Trophoblast cell (in vitro differentiated cells and primary cell): ENCODE measurements around the gene RNF7.

ENCODE experiments used
- DNase-seq, 2 donors: peaks; one replicate each; pipeline ENCODE4 v3.0.0-alpha.2; 2016
- H2AFZ ChIP-seq: 2 replicates; pipeline ENCODE4 v1.6.1; 2013; ENCODE audit warnings: low read length, moderate library complexity, mild to moderate bottlenecking; ENCODE audit not compliant: insufficient read depth, poor library complexity
- H2AK5ac ChIP-seq: 2 replicates; pipeline ENCODE4 v1.6.1; 2013; ENCODE audit warnings: mild to moderate bottlenecking, low read length
- H2BK120ac ChIP-seq: 2 replicates; pipeline ENCODE4 v1.6.1; 2013; ENCODE audit warnings: low read length, mild to moderate bottlenecking, moderate library complexity; ENCODE audit not compliant: insufficient read depth, poor library complexity
- H2BK12ac ChIP-seq: 2 replicates; pipeline ENCODE4 v1.6.1; 2013; ENCODE audit warnings: mild to moderate bottlenecking, low read length, moderate library complexity
- H2BK5ac ChIP-seq: 2 replicates; pipeline ENCODE4 v1.6.1; 2013; ENCODE audit warnings: low read length, low read depth, moderate library complexity, mild to moderate bottlenecking; ENCODE audit not compliant: poor library complexity
- H3K14ac ChIP-seq: 2 replicates; pipeline ENCODE4 v1.6.1; 2013; ENCODE audit warnings: mild to moderate bottlenecking, low read length
- H3K18ac ChIP-seq: 2 replicates; pipeline ENCODE4 v1.6.1; 2013; ENCODE audit warnings: mild to moderate bottlenecking, low read length
- H3K23ac ChIP-seq: 2 replicates; pipeline ENCODE4 v1.6.1; 2013; ENCODE audit warnings: low read length
- H3K27ac ChIP-seq: 2 replicates; pipeline ENCODE4 v1.5.1; 2013; ENCODE audit warnings: low read depth, mild to moderate bottlenecking, inconsistent platforms, low read length, moderate library complexity
- H3K27me3 ChIP-seq: 2 replicates; pipeline ENCODE4 v1.6.1; 2013; ENCODE audit warnings: inconsistent platforms, mild to moderate bottlenecking, low read length, moderate library complexity; ENCODE audit not compliant: insufficient read depth
- H3K36me3 ChIP-seq, 2 experiments: 1 replicate in 1 of 2; 2 replicates in 1 of 2; pipeline ENCODE4 v1.6.1; 2013; ENCODE audit warnings: low read length in 2 of 2, mild to moderate bottlenecking in 2 of 2, moderate library complexity in 1 of 2; ENCODE audit not compliant: insufficient read depth in 2 of 2, control insufficient read depth in 1 of 2
- H3K4ac ChIP-seq: 2 replicates; pipeline ENCODE4 v1.6.1; 2013; ENCODE audit warnings: low read depth, mild to moderate bottlenecking, low read length, moderate library complexity
- H3K4me1 ChIP-seq, 2 experiments: 1 replicate in 1 of 2; 2 replicates in 1 of 2; pipeline ENCODE4 v1.6.1; 2013; ENCODE audit warnings: low read length in 2 of 2, mild to moderate bottlenecking in 2 of 2, moderate library complexity in 1 of 2; ENCODE audit not compliant: insufficient read depth in 2 of 2, control insufficient read depth in 1 of 2
- H3K4me2 ChIP-seq: 2 replicates; pipeline ENCODE4 v1.6.1; 2013; ENCODE audit warnings: inconsistent platforms, mild to moderate bottlenecking, low read length, moderate library complexity
- H3K4me3 ChIP-seq: 2 replicates; pipeline ENCODE4 v1.5.1; 2013; ENCODE audit warnings: mild to moderate bottlenecking, low read depth, low read length, inconsistent platforms
- H3K79me1 ChIP-seq: one replicate; pipeline ENCODE4 v1.6.1; 2013; ENCODE audit warnings: low read length
- H3K79me2 ChIP-seq: 2 replicates; pipeline ENCODE4 v1.6.1; 2013; ENCODE audit warnings: low read length, mild to moderate bottlenecking; ENCODE audit not compliant: control insufficient read depth, insufficient read depth, poor library complexity
- H3K9ac ChIP-seq: 2 replicates; pipeline ENCODE4 v1.6.1; 2013; ENCODE audit warnings: mild to moderate bottlenecking, low read length
- H3K9me3 ChIP-seq: 2 replicates; pipeline ENCODE4 v1.6.1; 2013; ENCODE audit warnings: low read depth, mild to moderate bottlenecking, control low read depth, inconsistent platforms, low read length; ENCODE audit not compliant: insufficient read depth
- H4K12ac ChIP-seq: 2 replicates; pipeline ENCODE4 v1.6.1; 2013; ENCODE audit warnings: low read depth, mild to moderate bottlenecking, low read length, moderate library complexity
- H4K8ac ChIP-seq: 2 replicates; pipeline ENCODE4 v1.6.1; 2013; ENCODE audit warnings: low read depth, mild to moderate bottlenecking, low read length, moderate library complexity
- H4K91ac ChIP-seq: one replicate; pipeline ENCODE4 v1.6.1; 2013; ENCODE audit warnings: low read depth, mild to moderate bottlenecking, low read length, moderate library complexity
- WGBS: extraction: QIAGEN DNeasy Blood & Tissue Kit; methylation state at CpG from one replicate; pipeline ENCODE4 v1.1.7; 2013; ENCODE audit warnings: missing lambda C conversion rate; ENCODE audit not compliant: insufficient read length, insufficient coverage; ENCODE audit errors: extremely low coverage; 5-methylcytosine and 5-hydroxymethylcytosine counted together

The RNF7 gene

DNA sequence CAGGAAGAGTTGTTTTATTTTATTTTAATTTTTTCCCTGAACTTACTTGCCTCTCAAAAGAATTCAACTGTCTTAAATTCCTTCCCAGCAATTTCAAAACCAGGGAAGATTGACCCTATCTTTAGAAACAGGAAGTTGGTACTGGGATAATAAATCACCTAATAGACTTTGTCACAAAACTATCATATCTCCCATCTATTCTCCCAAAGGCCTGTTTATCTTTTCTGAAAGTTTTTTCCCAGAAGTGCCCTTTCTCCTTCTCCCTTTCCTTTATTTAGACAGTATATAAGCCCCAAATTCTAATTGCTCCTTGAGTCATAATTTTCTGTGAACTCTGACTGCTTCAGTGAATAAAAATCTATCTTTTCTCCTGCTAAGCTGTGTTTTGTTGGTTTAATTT is 2.9 kb upstream of the RNF7 start:
- DNase-seq, result no peak
- no peak overlapping the region for H3K9ac ChIP-seq
- no peak overlapping the region for H2AFZ ChIP-seq
- H3K4me1 ChIP-seq, result peaks cover 3 to 4% of the 10 kb centered on the region in 2 experiments
- no peak overlapping the region for H3K27ac ChIP-seq
- no peak overlapping the region for H2BK12ac ChIP-seq
- H2AK5ac ChIP-seq, result no peak overlapping the region
- H3K36me3 ChIP-seq, result no peaks in the 10 kb centered on the region
- H3K79me2 ChIP-seq, result peaks cover 10% of the 10 kb centered on the region
- H3K4me3 ChIP-seq, result no peak overlapping the region
- H4K8ac ChIP-seq, result no peak overlapping the region
- no peaks in the 10 kb centered on the region for H3K9me3 ChIP-seq
- no peak overlapping the region for H2BK120ac ChIP-seq
- H3K23ac ChIP-seq, result no peak overlapping the region
- H3K4ac ChIP-seq, result no peak overlapping the region
- no peak overlapping the region for H4K12ac ChIP-seq
- no peaks in the 10 kb centered on the region for H3K27me3 ChIP-seq
- no peak overlapping the region for H2BK5ac ChIP-seq
- H3K4me2 ChIP-seq, result no peak overlapping the region
- no peak overlapping the region for H4K91ac ChIP-seq
- H3K14ac ChIP-seq, result no peak overlapping the region
- peaks cover 9% of the 10 kb centered on the region for H3K79me1 ChIP-seq
- no peak overlapping the region for H3K18ac ChIP-seq

GRCh38 chr3:141735770-141736465 is 2.2 kb upstream of the RNF7 start:
- H3K4me3 ChIP-seq, result no peak overlapping the region
- no peak overlapping the region for H4K91ac ChIP-seq
- no peaks in the 10 kb centered on the region for H3K36me3 ChIP-seq
- H2AK5ac ChIP-seq, result no peak overlapping the region
- peaks cover 10% of the 10 kb centered on the region for H3K79me2 ChIP-seq
- H3K4me1 ChIP-seq, result peaks cover 3 to 4% of the 10 kb centered on the region in 2 experiments
- no peak overlapping the region for H2BK120ac ChIP-seq
- H3K4ac ChIP-seq, result no peak overlapping the region
- H2AFZ ChIP-seq, result no peak overlapping the region
- no peaks in the 10 kb centered on the region for H3K27me3 ChIP-seq
- H3K27ac ChIP-seq, result no peak overlapping the region
- H4K8ac ChIP-seq, result no peak overlapping the region
- H3K9me3 ChIP-seq, result no peaks in the 10 kb centered on the region
- no peak overlapping the region for H3K4me2 ChIP-seq
- no peak overlapping the region for H2BK5ac ChIP-seq
- no peak overlapping the region for H3K9ac ChIP-seq
- H3K79me1 ChIP-seq, result peaks cover 9% of the 10 kb centered on the region
- no peak overlapping the region for H2BK12ac ChIP-seq
- no peak overlapping the region for H3K23ac ChIP-seq
- H3K18ac ChIP-seq, result no peak overlapping the region
- WGBS, result no CpG with 5 or more reads among the region's 7 CpGs
- H3K14ac ChIP-seq, result no peak overlapping the region
- no peak for DNase-seq
- H4K12ac ChIP-seq, result no peak overlapping the region

DNA sequence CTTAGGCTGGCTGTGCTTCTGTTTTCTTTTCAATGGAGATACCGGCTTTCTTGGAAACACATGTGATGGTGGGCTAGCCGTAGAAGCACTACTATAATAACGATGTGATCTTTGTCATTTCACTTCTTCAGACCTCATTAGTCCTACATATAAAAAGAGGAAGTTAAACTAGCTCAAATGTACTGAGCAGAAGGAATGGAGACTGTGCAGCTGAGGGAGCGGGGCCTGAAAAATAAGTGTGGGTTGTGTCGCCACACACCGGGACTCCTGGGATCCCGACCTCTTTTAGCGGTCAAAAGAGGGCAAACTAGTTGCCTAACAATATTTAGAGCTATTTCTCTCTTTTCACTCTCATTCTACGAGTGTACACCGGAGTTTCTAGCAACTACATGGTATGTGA is 1.0 kb upstream of the RNF7 start:
- Histone ChIP-seq H3K79me1 (peaks cover 9% of the 10 kb centered on the region), H4K12ac (peak overlapping the region; percentile 23), H2AK5ac (no peak overlapping the region), H3K27ac (no peak overlapping the region), H2BK5ac (no peak overlapping the region), H3K4me2 (no peak overlapping the region), H3K4me3 (no peak overlapping the region), H3K9ac (no peak overlapping the region), H4K91ac (no peak overlapping the region), H2BK120ac (no peak overlapping the region), H4K8ac (peak overlapping the region; percentile 14), H3K4me1 (peaks cover 3 to 4% of the 10 kb centered on the region in 2 experiments), H3K9me3 (no peaks in the 10 kb centered on the region), H3K36me3 (no peaks in the 10 kb centered on the region), H3K18ac (no peak overlapping the region), H3K14ac (no peak overlapping the region), H3K4ac (no peak overlapping the region), H3K27me3 (no peaks in the 10 kb centered on the region), H3K79me2 (peaks cover 11% of the 10 kb centered on the region), H2AFZ (no peak overlapping the region), H2BK12ac (no peak overlapping the region), H3K23ac (no peak overlapping the region)
- no CpG with 5 or more reads among the region's 10 CpGs for WGBS
- no peak for DNase-seq

DNA sequence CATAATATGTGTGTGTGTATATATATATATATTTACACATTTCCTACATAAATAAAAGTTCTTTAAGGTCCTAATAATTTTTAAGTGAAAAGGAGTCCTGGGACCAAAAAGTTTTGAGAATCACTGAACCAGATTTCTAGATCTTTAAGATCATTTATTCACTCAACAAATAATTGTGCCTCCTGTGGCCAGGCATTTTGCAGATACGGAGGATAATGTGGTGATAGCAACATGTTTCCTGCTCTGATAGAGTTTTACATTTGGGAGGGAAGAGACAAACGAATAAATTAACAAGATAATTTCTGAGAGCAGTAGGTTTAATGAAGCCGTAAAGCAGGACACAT is 448 bp upstream of the RNF7 start:
- H2BK5ac ChIP-seq, result no peak overlapping the region
- no peak overlapping the region for H4K91ac ChIP-seq
- no CpG with 5 or more reads among the region's 3 CpGs for WGBS
- peaks cover 3 to 4% of the 10 kb centered on the region in 2 experiments for H3K4me1 ChIP-seq
- peaks cover 0 to 4% of the 10 kb centered on the region in 2 experiments for H3K36me3 ChIP-seq
- peak overlapping the region; percentile 50 for H4K12ac ChIP-seq
- H3K27ac ChIP-seq, result no peak overlapping the region
- DNase-seq, result no peak
- no peak overlapping the region for H3K18ac ChIP-seq
- H2AFZ ChIP-seq, result no peak overlapping the region
- H3K23ac ChIP-seq, result no peak overlapping the region
- H3K9ac ChIP-seq, result no peak overlapping the region
- H3K4me3 ChIP-seq, result no peak overlapping the region
- H3K4me2 ChIP-seq, result peak overlapping the region; percentile 76
- no peak overlapping the region for H2BK12ac ChIP-seq
- peak overlapping the region; percentile 29 for H4K8ac ChIP-seq
- no peaks in the 10 kb centered on the region for H3K27me3 ChIP-seq
- no peak overlapping the region for H3K14ac ChIP-seq
- no peak overlapping the region for H2AK5ac ChIP-seq
- no peak overlapping the region for H3K4ac ChIP-seq
- no peaks in the 10 kb centered on the region for H3K9me3 ChIP-seq
- peaks cover 9% of the 10 kb centered on the region for H3K79me1 ChIP-seq
- H3K79me2 ChIP-seq, result peaks cover 13% of the 10 kb centered on the region
- H2BK120ac ChIP-seq, result no peak overlapping the region
